Airway epithelial cell (primary cell): ENCODE measurements around the gene PTH. TPM values are rescaled to one million over a fixed set of nuclear protein-coding genes. Genes with fewer than 3 reads are reported as not detected.

Experiments used
- total RNA-seq: library from RNA; depleted of rRNA; stranded (reverse); fragments of >200 nt; gene quantifications from 2 replicates; pipeline ENCODE4 v1.2.3, GENCODE V29; 2015

Gene PTH
- not detected in 2 replicates for total RNA-seq

GRCh38 chr11:13495929-13496328 lies at the start of gene PTH:
Gene PTH, minus strand, starts transcription at chr11:13495997. Its CDS starts 3,142 bp downstream, at chr11:13492855.

DNA sequence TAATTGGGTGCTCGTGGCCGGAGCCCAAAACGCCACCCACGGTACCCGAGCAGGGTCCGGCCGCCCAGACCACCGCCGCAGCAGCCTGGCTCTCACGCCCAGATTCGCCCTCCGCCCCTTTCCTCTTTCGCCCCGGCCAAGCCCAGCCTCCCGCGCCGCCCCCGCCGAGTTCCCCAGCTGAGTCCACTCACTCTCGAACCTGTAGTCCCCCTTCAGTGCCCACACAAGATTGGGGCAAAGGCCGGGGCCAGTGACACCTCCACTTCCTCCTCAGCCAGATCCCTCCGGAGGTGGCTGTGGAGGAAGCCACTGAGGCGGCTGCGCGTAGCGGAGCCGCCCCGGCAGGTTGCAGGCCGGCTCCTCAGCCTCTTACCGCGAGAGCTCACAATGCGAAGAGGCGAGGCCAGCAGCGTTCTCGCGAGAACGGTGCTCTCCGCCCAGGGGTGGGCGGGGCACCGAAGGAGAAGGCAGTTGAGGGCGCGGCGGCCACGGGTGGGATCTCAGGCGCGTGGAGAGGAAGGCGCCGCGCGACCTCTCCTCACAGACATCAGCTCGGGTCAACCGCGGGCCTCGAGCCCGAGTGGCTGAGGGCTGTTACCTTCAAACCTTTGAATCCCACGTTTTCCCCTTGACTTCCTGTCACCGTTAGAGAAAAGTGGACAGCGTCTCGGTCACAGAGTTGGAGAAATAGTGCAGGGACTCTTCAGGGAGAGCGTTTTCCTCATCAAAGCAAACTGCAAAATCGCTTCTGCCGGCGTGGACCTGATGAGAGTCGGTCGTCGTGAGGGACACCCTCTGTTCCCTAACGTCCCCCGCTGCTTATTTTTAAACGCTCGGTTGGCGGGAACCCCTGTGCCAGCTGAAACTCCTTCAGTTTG lies 32.7 kb downstream of the PTH start, which contains the start of gene BTBD10:
Gene BTBD10 (minus strand): TSS at position 322 of the 878 bp plus-strand sequence. CDS start 18,098 bp downstream, outside the sequence.

Other genes with a start within 250 kb of the PTH start
- gene BMAL1, start 218.2 kb downstream of the PTH start, total RNA-seq = 21.4 and 24.0 TPM in 2 replicates
- gene BTBD10, start 32.8 kb downstream of the PTH start, total RNA-seq = 49.8 and 59.3 TPM in 2 replicates
- 44.6 and 48.1 TPM in 2 replicates for gene FAR1, start 172.7 kb upstream of the PTH start, total RNA-seq